KMS-11 (cell line): Measurements from ENCODE around the gene CNPY4.

Experiments used
- H2AFZ ChIP-seq: fragments of 200-600 bp; sonication (generic); 2 replicates; pipeline ENCODE4 v1.6.1; 2016; ENCODE audit warnings: antibody characterized with exemption, mixed run types, low read depth
- H3K27ac ChIP-seq: fragments of 200-600 bp; sonication (generic); 2 replicates; pipeline ENCODE4 v1.6.1; 2016; ENCODE audit warnings: mild to moderate bottlenecking, mixed run types
- H3K27me3 ChIP-seq: fragments of 200-600 bp; sonication (generic); 2 replicates; pipeline ENCODE4 v1.6.1; 2017; ENCODE audit warnings: mild to moderate bottlenecking, low read depth, mixed run types, moderate library complexity; ENCODE audit not compliant: insufficient read depth
- H3K36me3 ChIP-seq: fragments of 200-600 bp; sonication (generic); 2 replicates; pipeline ENCODE4 v1.6.1; 2017; ENCODE audit warnings: mild to moderate bottlenecking, mixed run types; ENCODE audit not compliant: insufficient read depth
- H3K4me1 ChIP-seq: fragments of 200-600 bp; sonication (generic); 2 replicates; pipeline ENCODE4 v1.6.1; 2016; ENCODE audit warnings: mild to moderate bottlenecking, low read depth, mixed run types; ENCODE audit not compliant: poor library complexity, severe bottlenecking
- H3K4me2 ChIP-seq: fragments of 200-600 bp; sonication (generic); 2 replicates; pipeline ENCODE4 v1.7.0; 2016; ENCODE audit warnings: mild to moderate bottlenecking, mixed run types
- H3K4me3 ChIP-seq: fragments of 200-600 bp; sonication (generic); IDR thresholded peaks from 2 replicates; pipeline ENCODE4 v1.6.1; 2017; ENCODE audit warnings: low read depth, low read length, mixed read lengths; ENCODE audit not compliant: insufficient read depth
- H3K79me2 ChIP-seq: fragments of 200-600 bp; sonication (generic); 2 replicates; pipeline ENCODE4 v1.6.1; 2016; ENCODE audit warnings: low read depth, mixed run types; ENCODE audit not compliant: insufficient read depth
- H3K9ac ChIP-seq: fragments of 200-600 bp; sonication (generic); 2 replicates; pipeline ENCODE4 v1.6.1; 2016; ENCODE audit warnings: mild to moderate bottlenecking, mixed run types
- H4K20me1 ChIP-seq: fragments of 200-600 bp; sonication (generic); 2 replicates; pipeline ENCODE4 v1.6.1; 2016; ENCODE audit warnings: mild to moderate bottlenecking, mixed run types; ENCODE audit not compliant: insufficient read depth
- TF ChIP-seq, protein P1 (sequence below): fragments of 200-600 bp; sonication (generic); conservative IDR thresholded peaks from 2 replicates; pipeline ENCODE4 v1.6.1; 2017; ENCODE audit warnings: low read depth, mild to moderate bottlenecking, antibody characterized with exemption, low read length, moderate library complexity, mixed read lengths

CNPY4 gene

GRCh38 chr7:100099452-100099851 is 20.0 kb upstream of the CNPY4 start:
- Histone ChIP-seq H3K4me1 (peaks cover 14% of the 10 kb centered on the region), H4K20me1 (0 out of 2 replicates have a peak, but pooled peaks cover 5% of the 10 kb centered on the region), H3K79me2 (peaks cover 45% of the 10 kb centered on the region), H3K27ac (no peak overlapping the region), H3K4me2 (peak overlapping the region; percentile 70), H3K4me3 (no peak overlapping the region), H3K36me3 (peaks cover 42% of the 10 kb centered on the region; the same call in 1 of the 2 replicates), H3K9ac (no peak overlapping the region), H3K27me3 (no peaks in the 10 kb centered on the region), H2AFZ (no peak overlapping the region)
- TF ChIP-seq, protein P1, sequence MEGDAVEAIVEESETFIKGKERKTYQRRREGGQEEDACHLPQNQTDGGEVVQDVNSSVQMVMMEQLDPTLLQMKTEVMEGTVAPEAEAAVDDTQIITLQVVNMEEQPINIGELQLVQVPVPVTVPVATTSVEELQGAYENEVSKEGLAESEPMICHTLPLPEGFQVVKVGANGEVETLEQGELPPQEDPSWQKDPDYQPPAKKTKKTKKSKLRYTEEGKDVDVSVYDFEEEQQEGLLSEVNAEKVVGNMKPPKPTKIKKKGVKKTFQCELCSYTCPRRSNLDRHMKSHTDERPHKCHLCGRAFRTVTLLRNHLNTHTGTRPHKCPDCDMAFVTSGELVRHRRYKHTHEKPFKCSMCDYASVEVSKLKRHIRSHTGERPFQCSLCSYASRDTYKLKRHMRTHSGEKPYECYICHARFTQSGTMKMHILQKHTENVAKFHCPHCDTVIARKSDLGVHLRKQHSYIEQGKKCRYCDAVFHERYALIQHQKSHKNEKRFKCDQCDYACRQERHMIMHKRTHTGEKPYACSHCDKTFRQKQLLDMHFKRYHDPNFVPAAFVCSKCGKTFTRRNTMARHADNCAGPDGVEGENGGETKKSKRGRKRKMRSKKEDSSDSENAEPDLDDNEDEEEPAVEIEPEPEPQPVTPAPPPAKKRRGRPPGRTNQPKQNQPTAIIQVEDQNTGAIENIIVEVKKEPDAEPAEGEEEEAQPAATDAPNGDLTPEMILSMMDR: no peak

DNA sequence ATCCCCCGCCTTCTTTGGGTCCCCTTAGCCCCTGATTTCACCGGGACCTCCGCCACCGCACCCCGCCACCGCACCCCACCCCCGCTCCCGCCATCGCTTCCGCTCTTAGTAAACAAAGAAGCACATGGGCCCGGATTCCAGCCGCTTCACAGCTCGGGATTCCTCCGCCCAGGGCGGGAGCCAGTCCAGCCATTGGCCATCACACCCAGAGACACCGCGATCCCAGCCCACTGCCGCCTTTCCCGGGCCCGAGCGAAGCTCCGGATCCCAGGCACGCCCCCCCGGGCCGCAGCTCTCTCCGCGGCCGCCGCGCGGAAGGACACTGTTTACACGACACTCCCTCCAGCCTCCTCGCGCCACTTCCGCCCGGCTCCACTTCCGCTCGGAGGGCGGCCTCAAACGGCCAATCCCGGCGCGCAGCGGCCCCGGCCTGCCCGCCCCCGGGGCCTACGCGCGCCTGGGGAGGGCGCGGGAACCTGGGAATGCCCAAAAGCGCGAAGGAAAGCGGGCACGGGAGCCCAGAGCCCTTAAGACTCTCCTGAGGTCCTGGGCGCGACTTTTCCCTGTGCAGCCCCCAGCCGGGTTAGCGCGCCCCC is 18.9 kb upstream of the CNPY4 start:
- H3K9ac ChIP-seq: peak overlapping the region; percentile 100
- H3K27ac ChIP-seq: peak overlapping the region; percentile 98
- peak overlapping the region; percentile 73 for H3K4me3 ChIP-seq
- H4K20me1 ChIP-seq: 0 out of 2 replicates have a peak, but pooled peaks cover 5% of the 10 kb centered on the region
- TF ChIP-seq, protein P1: no peak
- peaks cover 14% of the 10 kb centered on the region for H3K4me1 ChIP-seq
- H3K36me3 ChIP-seq: peaks cover 34% of the 10 kb centered on the region; the same call in 1 of the 2 replicates
- H3K4me2 ChIP-seq: peak overlapping the region; percentile 70
- H2AFZ ChIP-seq: peak overlapping the region; percentile 36; the same call in 1 of the 2 replicates
- peaks cover 45% of the 10 kb centered on the region for H3K79me2 ChIP-seq
- no peaks in the 10 kb centered on the region for H3K27me3 ChIP-seq

- Histone ChIP-seq H3K4me1 (peaks cover 14% of the 10 kb centered on the region), H3K27me3 (no peaks in the 10 kb centered on the region), H2AFZ (peak within 1 kb of the TSS; percentile 68), H3K9ac (peak within 1 kb of the TSS; percentile 100), H3K79me2 (peaks cover 45% of the 10 kb centered on the region), H3K36me3 (peaks cover 33% of the 10 kb centered on the region; the same call in 1 of the 2 replicates), H4K20me1 (0 out of 2 replicates have a peak, but pooled peaks cover 5% of the 10 kb centered on the region), H3K27ac (peak within 1 kb of the TSS; percentile 98), H3K4me2 (peak within 1 kb of the TSS; percentile 75), H3K4me3 (peak within 1 kb of the TSS; percentile 73)
- TF ChIP-seq, protein P1: no peak
These were observed 18.2 kb upstream of the CNPY4 start, which contains the start of the genes AP4M1 and MCM7 for GRCh38 chr7:100101016-100101862. Gene AP4M1 (plus strand): TSS chr7:100101643. CDS start chr7:100101715, 72 bp downstream. Gene MCM7 (minus strand): TSS chr7:100101397. CDS start chr7:100101294, 103 bp downstream.

DNA sequence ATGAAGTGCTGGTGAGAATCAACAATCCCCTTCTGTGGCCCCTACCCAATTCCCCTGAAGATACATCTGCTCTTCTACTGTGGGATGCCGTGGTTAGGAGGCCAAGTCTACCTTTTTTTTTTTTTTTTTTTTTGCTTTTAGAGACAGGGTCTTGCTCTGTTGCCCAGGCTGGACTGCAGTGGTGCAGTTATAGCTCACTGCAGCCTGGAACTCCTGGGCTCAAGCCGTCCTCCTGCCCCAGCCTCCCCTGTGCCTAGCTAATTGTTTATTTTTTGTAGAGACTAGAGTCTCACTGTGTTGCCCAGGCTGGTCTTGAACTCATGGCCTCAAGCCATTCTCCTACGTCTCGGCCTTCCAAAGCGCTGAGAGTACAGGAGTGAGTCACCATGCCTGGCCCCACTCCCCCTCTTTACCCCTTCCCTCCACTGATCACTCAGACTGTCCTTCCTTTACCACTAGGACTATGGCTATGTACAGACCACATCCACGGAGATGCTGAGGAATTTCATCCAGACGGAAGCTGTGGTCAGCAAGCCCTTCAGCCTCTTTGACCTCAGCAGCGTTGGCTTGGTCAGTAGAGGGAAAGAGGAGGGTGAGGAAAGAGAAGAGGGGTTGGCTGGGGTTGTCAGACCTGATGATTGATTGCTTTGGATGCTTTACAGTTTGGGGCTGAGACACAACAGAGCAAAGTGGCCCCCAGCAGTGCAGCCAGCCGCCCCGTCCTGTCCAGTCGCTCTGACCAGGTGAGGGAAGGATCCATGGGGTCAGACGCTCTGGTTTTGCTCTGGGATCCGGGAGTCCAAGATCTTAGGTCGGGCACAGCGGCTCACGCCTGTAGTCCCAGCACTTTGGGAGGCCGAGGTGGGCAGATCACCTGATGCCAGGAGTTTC is 16.2 kb upstream of the CNPY4 start:
- H3K36me3 ChIP-seq: peaks cover 16% of the 10 kb centered on the region; the same call in 1 of the 2 replicates
- 0 out of 2 replicates have a peak, but pooled peaks cover 5% of the 10 kb centered on the region for H4K20me1 ChIP-seq
- H2AFZ ChIP-seq: no peak overlapping the region
- no peaks in the 10 kb centered on the region for H3K27me3 ChIP-seq
- H3K4me3 ChIP-seq: no peak overlapping the region
- H3K79me2 ChIP-seq: peaks cover 34% of the 10 kb centered on the region
- no peak overlapping the region for H3K27ac ChIP-seq
- peaks cover 14% of the 10 kb centered on the region for H3K4me1 ChIP-seq
- TF ChIP-seq, protein P1: no peak
- no peak overlapping the region for H3K9ac ChIP-seq
- peak overlapping the region; percentile 75; the same call in 1 of the 2 replicates for H3K4me2 ChIP-seq
